ENCODE data around the gene ABCG4.

The ABCG4 gene

GRCh38 chr11:119205574-119206510 is 57.0 kb downstream of the ABCG4 start, which contains the start of gene CBL:
Gene CBL (plus strand): TSS chr11:119206339. CDS start chr11:119206418, 79 bp downstream.
- DNase-seq (ENCODE audit: low read depth in 2 of 2): peak; percentile 90 to 92

- peak; percentile 5 to 43 for DNase-seq (ENCODE audit: low read depth in 2 of 2)
Observed at GRCh38 chr11:119206511-119207414, 57.9 kb downstream of the ABCG4 start.

- DNase-seq (ENCODE audit: low read depth in 2 of 2): no peak
Observed at GRCh38 chr11:119207415-119207960, 58.6 kb downstream of the ABCG4 start.

- DNase-seq (ENCODE audit: low read depth in 2 of 2): no peak
Observed at GRCh38 chr11:119209186-119209585, 60.3 kb downstream of the ABCG4 start.

- no peak for DNase-seq (ENCODE audit: low read depth in 2 of 2)
Observed at GRCh38 chr11:119210050-119210449, 61.2 kb downstream of the ABCG4 start.
